Stimulated activated CD8-positive, alpha-beta memory T cell treated with anti-CD3 and anti-CD28 coated beads, Interleukin-15, amount 100 ng/mL, for 48 hours (primary cell): ENCODE data around the gene F12.

ENCODE experiments used
- DNase-seq, 2 donors: peaks; one replicate each; pipeline ENCODE4 v3.0.0-alpha.2; 2020; ENCODE audit warnings: low read depth in 2 of 2

F12 gene

GRCh38 chr5:177412603-177413233, 3.4 kb upstream of the F12 start:
- DNase-seq: no peak

GRCh38 chr5:177410575-177410974, 1.2 kb upstream of the F12 start:
- no peak for DNase-seq

- DNase-seq: no peak
Observed at GRCh38 chr5:177405805-177406204, 3.6 kb downstream of the F12 start.

- no peak for DNase-seq
Observed at GRCh38 chr5:177405312-177405711, 4.1 kb downstream of the F12 start.

- no peak for DNase-seq
Observed at GRCh38 chr5:177404641-177405179, 4.7 kb downstream of the F12 start.

- peak; percentile 76 to 77 for DNase-seq
Observed at GRCh38 chr5:177403792-177404640, 5.3 kb downstream of the F12 start.

- DNase-seq: peak in 1 of 2 donors; percentile 19
Observed at GRCh38 chr5:177403102-177403791, 6.1 kb downstream of the F12 start.

- peak; percentile 58 to 67 for DNase-seq
Observed at GRCh38 chr5:177402271-177403043, 6.9 kb downstream of the F12 start.

- DNase-seq: no peak
Observed at GRCh38 chr5:177399997-177400868, 9.1 kb downstream of the F12 start, which contains the start of gene PFN3. PFN3 (minus strand) TSS chr5:177400661; CDS start chr5:177400576, 85 bp downstream.

- DNase-seq: no peak
Observed at GRCh38 chr5:177397875-177398390, 11.4 kb downstream of the F12 start.

- no peak for DNase-seq
Observed at GRCh38 chr5:177396807-177397206, 12.6 kb downstream of the F12 start.

GRCh38 chr5:177396078-177396477, 13.3 kb downstream of the F12 start:
- no peak for DNase-seq

- no peak for DNase-seq
Observed at GRCh38 chr5:177393990-177394389, 15.4 kb downstream of the F12 start.

- no peak for DNase-seq
Observed at GRCh38 chr5:177393206-177393765, 16.1 kb downstream of the F12 start.

GRCh38 chr5:177392765-177393164, 16.6 kb downstream of the F12 start:
- DNase-seq: no peak

GRCh38 chr5:177390363-177391300, 18.7 kb downstream of the F12 start:
- DNase-seq: peak; percentile 68 to 80

- DNase-seq: peak; percentile 26 to 38
Observed at GRCh38 chr5:177389241-177390169, 19.9 kb downstream of the F12 start.
